Activated CD8-positive, alpha-beta memory T cell treated with anti-CD3 and anti-CD28 coated beads for 24 hours (primary cell): ENCODE data around the gene AKR1C3.

Source experiments
- DNase-seq: peaks from one replicate; pipeline ENCODE4 v3.0.0-alpha.2; 2020

AKR1C3 gene

DNA sequence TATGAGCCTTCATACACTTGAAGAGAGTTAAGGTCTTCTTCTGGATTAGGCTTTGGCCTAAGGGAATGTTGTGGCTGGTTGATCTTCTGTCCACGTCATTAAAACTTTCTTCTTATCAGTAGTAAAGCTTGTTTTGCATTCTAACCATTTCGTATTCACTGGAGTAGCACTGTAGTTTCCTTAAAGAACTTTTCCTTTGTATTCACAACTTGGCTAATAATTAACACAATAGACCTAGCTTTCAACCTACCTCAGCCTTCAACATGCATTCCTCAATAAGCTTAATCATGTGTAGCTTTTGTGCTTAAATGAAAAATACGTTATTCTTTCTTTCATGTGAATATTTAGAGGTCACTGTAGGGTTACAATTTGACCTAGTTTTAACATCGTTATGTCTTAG, 48.0 kb downstream of the AKR1C3 start:
- no peak for DNase-seq

DNA sequence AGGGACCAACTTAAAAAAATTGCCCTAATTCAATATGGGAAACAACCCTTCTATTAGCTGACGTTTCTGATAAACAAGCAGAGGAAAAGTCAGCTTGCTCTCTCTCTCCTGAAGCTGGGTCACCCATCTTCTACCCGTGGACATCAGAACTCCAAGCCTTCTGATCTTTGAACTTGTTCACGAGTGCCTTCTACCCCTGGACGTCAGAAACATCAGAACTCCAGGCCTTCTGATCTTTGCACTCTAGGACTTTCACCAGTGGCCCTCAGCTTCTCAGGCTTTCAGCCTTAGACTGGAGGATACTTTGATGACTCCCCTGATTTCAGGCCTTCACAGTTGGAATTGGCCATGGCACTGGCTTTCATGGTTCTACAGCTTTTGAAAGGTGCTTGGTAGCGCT, 48.9 kb downstream of the AKR1C3 start:
- DNase-seq = no peak

DNA sequence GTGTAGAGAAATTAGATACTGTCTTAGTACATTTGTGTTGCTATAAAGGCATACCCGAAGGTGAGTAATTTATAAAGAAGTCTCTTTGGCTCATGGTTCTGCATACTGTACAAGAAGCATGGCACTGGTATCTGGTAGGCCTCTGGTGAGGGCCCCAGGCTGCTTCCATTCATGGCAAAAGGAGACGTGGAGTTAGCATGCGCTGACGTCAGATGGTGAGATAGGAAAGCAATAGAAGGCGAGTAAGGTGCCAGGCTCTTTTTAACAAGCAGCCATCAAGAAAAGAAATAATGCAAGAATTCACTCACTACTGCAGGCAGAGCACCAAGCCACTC, 52.7 kb downstream of the AKR1C3 start:
- no peak for DNase-seq

DNA sequence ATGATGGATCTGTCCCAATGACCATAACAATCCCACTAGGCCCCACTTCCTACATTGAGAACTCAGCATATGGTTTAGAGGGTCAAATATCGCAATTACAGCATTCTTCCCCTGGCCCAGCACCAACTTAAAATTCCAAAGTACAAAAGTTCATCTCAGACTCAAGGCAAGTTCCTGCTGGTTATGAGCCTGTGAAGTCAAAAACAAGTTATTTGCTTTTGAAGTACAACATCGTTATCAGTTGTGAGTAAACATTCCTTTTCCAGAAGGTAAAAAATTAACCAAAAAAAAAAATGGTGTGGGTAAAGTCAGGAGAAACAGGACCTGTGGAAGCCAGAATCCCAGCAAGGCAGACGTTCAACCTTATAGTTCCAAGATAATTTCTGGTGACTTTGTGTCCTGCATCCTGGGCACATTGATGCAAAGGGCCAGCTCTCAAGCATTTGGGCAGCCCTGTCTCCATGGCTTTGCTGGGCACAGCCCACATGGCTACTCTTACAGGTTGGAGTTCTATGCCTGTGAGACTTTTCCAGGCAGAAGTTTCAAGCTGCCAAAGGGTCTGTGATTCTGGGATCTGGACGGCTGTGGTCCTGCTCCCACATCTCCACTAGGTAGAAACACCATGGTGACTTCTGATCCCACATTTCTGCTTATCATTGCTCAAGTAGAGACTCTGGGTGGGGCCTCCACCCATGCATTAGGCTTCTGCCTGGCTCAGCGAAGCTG, 53.2 kb downstream of the AKR1C3 start:
- DNase-seq = no peak

DNA sequence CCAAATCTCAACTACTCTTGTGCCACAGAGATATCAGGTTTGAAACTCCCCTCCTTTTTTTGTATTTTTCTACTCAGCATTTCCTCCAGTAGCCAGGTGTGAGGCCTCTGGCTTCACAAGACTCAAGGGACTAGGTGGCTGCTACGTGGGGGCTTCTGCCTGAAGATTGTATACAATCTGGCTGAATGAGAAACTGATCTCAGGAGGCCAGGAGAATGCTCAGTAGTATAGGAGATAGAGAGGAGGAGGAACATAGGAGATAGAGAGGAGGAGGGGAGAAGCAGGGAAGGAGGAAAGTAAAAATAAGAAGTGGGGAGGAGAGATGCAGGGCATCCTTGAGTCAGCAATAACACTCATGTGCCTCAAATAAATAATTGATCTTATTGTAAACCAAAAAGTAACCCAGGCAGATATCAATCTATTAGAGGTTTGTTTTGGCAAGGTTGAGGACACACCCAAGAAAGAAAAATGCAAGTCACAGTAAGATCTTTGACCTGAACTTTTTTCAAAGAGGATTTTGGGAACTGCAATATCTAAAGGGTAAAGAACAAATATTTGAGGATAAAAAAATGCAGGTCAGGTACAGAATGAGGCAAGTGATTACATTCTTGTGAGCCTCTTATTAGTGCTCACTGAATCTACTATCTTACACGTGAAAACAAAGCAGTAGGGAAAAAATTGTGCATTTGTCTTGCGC, 53.9 kb downstream of the AKR1C3 start:
- no peak for DNase-seq

DNA sequence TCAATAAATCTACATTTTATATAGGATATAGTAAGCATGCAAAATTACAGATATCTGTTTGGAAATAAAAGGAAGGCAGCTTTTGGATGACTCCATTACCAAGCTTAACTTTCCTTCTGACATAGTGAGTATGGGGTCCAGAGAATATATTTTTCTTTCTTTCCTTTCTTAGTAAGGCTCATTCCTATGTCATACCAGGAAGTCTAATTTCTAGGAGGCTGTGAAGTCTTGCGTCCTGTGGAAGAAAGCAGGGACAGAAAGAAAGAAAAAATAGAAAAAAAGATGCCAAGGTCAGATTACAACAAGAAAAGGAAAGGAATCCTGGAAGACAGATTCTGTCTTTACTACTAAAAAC, 54.4 kb downstream of the AKR1C3 start:
- DNase-seq = no peak

DNA sequence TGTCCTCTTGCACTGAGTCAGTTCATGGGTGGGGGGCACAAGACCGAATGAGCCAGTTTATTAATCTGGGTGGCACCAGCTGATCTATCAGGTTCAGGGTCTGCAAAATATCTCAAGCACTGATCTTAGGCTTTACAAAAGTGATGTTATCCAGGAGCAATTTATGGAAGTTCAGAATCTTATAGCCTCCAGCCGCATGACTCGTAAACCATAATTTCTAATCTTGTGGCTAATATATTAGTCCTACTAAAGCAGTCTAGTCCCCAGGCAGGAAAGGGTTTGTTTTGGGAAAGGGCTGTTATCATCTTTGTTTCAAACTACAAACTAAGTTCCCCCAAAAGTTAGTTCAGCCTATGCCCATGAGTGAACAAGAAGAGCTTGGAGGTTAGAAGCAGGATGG, 56.9 kb downstream of the AKR1C3 start:
- no peak for DNase-seq

DNA sequence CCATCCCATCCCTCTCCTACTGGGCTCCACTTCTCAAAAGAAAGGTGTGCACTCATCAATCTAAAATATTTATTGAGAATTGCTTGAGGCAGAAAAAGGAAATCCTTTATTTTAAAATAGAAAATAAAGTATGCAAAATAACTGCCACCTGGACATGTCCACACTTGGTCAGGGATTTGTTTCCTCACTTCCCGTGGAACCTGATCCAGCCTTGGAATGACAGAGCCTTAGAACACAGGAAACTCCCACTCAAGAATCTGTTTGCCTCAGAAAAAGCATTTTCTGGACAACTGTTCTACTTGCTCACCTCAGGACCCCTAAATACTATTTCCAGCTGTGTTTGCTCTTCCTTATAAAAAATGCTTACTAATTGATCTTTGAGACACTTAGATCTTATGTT, 61.7 kb downstream of the AKR1C3 start:
- DNase-seq = no peak
